ENCODE data around the gene LRTM2. TPM values are rescaled to one million over a fixed set of nuclear protein-coding genes. Genes with fewer than 3 reads are reported as not detected.

The LRTM2 gene
- total RNA-seq, 1 experiment from 2014 or later: not detected

DNA sequence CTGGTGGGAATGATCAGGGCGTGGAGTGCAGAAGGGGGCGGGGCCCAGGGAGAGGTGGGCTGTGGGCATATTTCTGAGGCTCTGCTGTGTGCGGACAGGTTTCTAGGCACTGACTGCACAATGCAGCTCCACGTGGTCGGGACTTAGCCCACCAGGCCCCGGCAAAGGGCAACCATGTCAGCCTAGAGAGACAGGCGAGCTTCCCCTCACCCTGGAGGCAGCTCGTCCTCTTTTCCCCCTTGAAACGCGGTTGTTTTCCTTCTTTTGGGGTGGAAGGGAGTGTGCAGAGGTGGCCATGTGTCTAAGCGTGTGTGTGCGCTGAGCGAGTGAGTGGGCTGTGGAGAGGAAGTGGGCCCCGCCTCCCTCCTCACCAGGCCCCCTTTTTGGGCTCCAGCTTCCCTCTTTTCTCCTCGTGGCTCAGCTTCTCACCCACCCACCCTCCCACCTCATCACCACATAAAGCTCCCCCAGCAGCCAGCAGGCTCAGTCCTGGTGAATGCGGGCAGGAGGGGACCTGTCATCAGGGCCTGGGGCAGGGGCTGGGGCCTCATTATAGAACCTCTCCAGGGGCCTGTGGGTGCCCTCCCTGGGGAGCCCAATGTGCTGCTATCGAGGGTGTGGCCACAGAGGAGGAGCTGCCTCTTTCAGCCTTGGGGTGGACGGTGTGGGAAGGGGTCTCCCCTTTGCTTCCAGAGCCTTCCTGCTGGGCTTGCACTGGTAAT lies 22.0 kb downstream of the LRTM2 start:
- no peak for DNase-seq (ENCODE audit: low spot score)

DNA sequence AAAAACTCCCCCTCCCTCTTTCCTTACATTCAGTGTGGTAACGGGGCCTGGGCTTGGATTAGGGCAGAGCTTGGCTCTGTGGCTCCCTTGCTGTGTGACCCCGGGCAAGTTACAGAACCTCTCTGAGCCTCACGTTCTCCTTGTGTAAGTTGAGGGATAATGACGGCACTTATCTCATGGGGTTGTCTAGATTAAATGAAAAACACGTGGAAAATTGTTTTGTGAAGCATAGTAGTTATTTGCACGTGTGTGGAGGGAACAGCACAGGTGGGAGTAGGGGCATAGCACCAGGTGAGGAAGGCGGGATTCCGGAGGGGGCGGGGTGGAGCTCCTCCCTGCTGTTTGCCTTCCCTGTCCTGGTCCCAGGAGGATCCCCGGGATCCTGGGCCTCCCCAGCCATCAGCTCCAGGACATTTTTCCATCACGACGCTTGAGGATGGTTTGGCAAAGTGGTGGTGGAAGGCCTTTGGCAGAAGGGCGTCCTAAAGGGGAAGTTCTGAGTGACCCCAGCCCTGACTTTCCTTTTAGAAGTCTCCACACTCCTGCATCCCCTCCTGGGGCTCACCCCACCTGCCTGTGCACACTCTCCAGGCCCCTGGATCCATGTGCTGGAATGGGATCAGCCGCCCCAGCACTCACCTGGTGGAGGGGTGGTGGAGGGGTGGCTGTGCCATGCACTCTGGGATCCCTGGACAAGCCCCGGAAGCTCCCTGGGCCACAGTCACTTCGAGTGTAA lies 22.7 kb downstream of the LRTM2 start:
- DNase-seq (ENCODE audit: low spot score): no peak

DNA sequence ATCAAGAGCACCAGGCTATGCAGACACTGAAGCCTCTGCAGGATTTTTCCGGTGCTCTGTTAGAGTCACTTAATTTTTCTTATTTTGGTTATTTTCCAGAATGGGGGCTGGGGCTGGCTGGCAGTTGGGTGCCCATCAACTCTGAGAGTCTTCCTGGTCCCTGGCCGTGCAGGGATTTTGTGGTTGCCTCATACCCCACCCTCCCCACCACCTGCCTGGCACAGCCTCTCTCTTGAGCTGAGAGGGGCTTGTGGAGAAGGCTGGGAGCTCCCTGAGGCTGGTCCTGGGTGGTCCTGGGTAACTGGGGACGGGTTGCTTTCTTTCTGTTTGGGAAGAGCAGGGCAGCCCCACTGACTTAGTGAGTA lies 23.3 kb downstream of the LRTM2 start:
- no peak for DNase-seq (ENCODE audit: low spot score)

DNA sequence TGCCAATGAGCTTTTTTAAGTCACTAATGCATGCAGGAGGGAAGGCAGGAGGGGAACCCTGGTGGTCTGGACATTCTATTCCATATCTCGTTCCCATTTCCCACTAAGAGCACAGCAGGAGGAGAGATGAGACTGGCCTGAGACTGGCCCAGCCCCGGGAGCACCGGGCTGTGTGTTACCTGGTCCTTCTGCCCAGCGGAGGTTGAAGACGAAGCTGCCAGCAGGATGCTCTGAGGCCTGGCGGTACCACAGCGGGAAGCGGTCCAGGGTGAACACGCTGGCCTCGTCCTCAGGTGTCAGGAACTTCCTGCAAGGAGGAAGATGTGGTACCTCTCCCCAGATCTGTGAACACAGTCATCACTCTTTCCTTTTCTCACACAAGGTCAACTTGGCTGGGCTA lies 23.9 kb downstream of the LRTM2 start:
- DNase-seq (ENCODE audit: low spot score): no peak

DNA sequence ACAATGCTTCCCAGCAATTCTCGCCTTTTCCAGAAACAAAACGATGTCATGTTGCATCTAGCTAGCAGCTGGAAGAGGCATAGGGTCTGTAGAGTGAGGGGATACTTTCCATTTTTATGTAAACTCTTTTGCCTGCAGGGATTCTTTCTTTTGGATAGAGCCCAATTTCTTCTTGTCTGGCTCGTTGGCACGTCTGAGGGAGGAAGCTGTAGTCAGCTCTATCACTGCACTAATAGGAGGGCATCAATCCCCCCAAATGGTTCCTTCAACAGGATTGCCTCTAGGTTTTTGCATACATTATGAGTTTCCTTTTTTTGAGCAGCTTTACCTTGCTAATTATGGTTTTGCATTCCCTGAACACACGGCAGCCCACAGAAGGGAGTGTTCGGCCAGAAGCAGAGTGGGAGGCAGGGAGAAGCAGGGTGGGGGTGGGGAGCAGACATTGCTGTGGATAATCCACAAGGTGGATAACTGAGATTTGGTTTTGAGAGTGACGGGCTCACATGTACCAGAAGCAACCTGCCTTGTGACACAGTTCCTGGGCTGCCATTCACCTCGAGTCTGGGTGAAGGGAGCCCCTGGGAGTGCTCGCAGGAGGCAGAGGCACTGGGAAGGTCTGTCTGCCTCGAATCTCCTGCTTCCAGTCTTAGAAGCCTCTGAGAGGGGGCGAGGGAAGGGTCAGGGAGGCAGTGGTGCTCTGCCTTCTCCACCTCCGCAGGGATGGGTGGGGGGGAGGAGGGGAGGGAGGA lies 24.5 kb downstream of the LRTM2 start:
- no peak for DNase-seq (ENCODE audit: low spot score)

DNA sequence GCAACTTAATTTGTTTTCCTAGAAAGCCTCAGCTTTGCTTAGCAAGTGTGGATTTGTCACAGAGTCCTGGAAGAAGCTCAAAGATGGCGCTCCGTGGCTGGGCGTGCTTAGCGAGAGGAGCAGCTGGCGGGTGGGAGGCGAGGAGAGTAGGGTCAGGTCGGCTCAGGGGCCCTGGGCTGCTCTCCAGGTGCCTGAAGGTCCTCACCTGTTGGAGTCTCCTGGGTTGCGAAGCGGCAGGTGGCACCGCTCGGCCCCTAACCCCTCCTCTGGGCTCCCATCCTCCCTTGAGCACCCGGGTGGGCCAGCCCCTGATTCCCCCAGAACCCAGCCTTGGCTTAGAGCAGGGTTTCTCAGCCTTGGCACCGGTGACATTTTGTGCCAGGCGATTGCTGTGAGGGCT lies 25.1 kb downstream of the LRTM2 start:
- DNase-seq (ENCODE audit: low spot score): no peak

DNA sequence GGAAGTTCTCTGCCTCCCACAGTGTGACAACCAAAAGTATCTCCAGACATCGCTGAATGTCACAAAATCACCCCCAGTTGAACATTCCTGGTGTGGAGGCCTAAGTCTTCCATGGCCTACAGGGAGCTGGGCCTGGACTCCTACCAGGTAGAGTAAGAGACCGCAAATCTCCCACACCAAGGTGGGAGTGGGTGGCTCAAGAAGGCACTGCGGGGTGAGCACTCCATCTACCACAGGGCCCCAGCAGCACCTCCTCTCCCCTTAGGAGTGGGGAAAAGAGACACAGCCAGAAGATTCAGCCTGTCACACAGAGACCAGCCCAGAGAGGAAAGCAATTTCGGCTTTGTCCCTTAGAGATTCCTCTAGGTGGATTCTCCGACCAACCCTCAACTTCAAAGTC lies 25.5 kb downstream of the LRTM2 start:
- DNase-seq (ENCODE audit: low spot score): no peak

DNA sequence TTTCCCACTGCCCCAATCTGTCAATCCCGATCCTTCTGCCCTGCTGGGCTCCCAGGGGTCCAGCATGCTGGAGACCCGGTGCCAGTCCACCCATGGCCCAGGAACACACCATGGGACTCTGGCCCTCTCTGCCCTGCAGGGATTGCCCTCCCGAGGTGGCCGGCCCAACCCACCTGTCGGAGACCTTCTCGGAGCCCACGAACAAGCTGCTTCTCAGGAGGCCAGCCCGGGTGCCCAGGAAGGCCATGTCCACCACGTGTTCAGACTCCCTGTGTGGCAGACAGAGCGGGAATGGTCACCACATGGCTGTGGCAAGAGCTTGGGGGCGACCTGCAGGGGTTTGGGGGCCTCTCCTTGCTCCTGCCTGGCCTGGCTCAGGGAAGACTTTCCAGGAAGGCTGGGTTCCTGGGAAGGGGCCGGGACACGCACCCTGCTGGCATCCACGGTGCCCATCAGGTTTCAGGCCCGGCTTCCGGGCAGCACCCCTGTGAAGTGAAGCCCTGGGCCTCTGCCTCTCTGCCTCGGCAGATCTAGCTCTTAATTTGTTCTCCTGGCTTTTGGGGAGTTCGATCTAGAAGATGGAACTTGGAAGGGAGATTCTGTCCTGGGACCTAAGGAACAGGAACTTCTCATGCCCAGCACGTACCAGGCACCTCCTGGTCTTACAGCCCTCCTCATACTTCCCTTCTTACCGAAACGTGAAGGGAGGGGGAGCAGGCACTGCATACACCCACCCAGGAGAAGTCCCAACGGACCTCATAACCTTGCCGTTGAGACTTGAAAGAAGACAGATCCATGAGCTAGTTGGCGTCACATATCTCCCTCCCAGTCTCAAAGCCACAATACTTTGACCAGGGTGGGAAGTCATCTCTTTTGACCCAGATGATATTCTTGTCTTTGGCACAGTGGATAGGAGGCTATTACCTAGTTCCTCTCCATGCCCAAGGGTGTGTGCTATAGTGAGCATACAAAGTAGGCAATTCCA lies 26.3 kb downstream of the LRTM2 start:
- DNase-seq (ENCODE audit: low spot score): no peak

DNA sequence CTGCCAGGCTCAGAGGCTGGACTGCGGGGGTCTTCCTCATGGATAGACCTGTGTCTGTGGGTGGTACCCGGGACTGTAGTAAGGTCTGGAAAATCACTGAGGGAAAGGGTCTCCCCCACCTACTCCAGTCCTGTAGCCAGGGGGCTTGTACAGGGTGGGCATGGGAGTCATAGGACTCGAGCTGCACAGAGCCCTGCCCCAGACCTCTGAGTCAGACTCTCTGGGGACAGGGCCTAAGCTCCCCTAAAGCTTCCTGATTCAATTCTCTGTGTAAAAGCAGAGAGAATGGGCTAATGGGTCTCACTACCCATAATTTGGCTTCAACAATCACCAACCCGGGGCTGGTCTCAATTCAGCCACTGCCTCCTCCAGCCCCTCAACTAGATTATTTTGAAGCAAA lies 27.0 kb downstream of the LRTM2 start:
- DNase-seq (ENCODE audit: low spot score): no peak

DNA sequence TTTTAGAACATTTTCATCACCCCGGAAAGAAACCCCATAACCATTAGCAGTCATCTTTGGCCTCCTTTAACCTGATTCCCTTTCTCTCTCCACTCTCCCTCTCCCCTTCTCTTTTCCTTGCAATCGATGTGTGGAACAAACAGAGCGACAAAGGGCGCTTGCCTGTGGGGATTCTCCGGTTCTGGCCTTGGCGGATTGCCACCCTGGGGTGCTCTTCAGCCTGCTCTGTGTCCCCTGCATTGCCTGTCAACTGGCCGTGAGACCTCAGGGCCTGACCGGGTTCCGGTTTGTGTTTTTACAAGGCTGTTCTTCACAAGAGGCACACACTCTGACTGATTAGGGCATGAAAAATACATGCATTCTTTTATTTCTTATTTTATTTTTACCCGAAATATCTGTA lies 27.8 kb downstream of the LRTM2 start:
- DNase-seq (ENCODE audit: low spot score): no peak

DNA sequence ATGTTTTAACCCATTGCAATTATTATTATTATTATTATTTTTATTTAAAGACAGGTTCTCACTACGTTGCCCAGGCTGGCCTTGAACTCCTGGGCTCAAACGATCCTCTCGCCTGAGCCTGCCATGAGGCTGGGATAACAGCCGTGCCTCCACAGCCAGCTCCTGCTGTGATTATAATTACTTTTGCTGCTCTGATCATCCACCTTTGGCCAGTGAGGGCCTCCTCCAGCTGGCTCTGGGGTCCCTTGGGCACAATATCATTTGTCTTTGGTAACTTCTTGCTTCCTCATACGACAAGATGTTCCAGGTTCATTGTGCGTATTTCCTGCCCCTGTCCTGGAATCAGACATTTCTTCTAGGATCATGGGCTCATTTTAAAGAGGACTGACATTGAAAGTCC lies 28.4 kb downstream of the LRTM2 start:
- no peak for DNase-seq (ENCODE audit: low spot score)

DNA sequence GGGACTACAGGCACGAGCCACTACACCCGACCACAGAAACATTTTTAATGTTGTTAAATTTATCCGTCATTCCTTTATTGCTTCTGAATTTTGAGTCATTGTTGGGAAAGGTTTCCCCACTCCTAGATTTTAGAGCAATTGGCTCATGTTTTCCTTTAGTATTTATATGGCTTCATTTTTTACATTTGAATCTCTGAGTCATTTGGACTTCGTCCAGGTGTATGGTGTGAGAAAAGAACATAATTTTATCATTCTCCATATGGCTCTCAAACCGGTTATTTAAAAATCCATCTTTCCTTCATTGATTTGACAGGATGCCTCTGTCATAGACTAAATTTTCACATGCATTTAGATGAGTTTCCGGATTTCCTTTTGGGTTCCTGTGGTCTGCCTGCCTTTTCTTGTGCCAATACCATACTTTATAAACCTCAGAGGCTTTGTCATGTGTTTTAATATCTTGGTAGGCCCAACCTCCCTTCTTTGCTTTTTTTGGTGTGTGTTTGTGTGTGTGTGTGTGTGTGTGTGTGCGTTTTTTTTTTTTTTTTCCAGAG lies 30.9 kb downstream of the LRTM2 start:
- peak; percentile 47 for DNase-seq (ENCODE audit: low spot score)

DNA sequence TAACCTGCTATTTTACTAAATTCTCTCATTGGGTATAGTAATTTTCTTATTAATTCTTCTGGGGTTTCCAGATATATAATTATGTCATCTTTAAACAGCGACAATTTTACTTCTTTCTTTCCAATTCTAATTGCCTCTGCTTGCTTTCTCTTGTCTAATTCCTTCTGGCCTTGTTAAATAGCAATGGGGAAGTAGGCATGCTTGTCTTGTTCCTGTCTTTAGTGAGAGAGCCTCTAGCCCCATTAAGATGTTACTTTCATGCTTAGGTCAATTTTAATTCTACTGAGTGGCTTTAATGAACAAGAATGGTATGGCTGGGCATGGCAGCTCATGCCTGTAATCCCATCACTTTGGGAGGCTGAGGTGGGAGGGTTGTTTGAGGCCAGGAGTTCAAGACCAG lies 31.7 kb downstream of the LRTM2 start:
- no peak for DNase-seq (ENCODE audit: low spot score)

DNA sequence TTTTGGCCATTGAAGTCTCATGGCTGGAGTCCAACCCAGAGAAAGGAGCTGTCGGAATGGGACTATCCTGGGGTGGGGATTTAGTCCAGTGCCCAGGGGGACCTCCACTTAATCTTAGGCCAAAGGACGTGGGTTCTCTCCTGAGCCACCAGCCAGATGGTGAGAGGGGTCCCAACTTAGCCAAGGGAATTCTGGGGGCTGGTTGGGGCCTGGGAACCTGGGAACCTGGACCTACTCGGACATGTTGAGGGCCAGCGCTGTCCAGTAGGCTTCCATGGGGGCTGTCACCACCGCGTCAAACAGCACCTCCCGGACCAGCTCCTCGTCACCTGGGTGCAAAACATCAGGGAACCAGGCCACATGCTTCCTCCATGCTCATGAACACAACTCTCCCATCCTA lies 33.4 kb downstream of the LRTM2 start:
- no peak for DNase-seq (ENCODE audit: low spot score)

DNA sequence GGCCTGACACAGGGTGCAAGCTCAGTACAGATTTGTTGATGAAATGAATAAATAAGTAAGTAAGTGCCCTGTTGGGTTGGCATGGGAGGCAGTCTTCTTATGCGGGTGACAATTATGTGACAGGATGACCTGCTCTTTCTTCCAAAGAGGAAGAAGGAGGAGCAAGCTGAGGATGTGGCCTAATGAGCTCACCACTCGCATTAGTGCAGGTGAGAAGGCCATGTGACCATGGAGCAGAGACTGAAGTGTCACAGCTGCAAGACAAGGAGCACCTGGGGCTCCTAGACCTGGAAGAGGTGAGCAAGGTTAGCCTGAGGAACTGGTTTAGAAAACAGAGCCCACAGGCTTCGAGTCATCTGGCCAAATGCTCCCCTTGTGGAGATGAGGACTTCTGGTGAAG lies 34.9 kb downstream of the LRTM2 start:
- DNase-seq (ENCODE audit: low spot score): no peak

DNA sequence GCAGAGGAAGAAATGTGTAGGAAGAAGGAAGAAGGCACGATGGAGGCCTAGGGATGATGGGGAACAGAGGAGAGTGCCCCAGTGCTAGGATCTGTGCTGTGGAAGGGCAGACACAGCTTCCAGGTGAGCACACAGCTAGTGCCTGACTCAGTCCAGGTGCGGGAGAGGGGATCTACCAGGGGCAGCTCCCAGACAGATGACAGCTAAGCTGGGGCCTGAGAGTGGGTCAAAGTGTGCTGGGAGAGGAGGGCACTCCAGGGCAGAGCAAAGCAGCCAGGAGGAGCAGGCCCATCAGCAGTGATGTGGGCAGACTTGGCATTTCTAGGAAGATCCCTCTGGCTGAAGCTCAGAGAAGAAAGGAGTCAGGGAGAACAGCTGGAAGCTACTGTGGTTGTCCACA lies 36.7 kb downstream of the LRTM2 start:
- DNase-seq (ENCODE audit: low spot score): no peak

DNA sequence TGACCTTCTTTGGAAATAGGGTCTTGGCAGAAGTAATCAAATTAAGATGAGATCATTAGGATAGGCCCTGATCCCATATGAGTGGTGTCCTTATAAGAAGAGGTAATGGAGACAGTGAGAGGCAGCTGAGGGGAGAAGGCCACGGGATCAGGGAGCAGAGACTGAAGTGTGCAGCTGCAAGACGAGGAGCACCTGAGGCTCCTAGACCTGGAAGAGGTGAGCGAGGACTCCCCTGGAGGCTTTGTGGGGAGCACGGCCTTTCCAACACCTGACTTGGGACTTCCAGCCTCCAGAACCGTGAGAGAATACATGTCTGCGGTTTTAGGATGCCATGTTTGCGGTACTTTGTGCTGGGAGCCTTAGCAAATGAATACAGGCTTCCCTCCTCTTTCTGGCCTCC lies 37.5 kb downstream of the LRTM2 start:
- no peak for DNase-seq (ENCODE audit: low spot score)

DNA sequence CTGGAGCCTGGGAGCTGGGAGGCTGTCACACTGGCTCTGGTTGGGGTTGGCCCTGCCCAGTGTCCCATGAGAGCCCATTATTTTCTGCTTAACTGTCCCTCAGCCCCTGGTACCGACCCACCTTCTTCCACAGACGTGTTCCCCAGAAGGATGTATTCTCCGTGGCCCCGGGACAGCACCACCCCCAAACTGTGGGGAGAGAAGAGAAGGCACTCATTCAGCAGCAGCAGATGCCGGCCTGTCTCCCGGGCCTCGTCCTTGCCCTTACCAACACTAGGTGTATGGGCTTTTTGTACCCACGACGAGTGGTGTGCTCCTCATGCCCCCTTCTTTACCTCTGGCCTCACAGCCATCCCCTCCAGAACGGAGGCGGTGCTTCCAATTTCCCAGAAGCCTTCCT lies 38.1 kb downstream of the LRTM2 start:
- DNase-seq (ENCODE audit: low spot score): no peak

DNA sequence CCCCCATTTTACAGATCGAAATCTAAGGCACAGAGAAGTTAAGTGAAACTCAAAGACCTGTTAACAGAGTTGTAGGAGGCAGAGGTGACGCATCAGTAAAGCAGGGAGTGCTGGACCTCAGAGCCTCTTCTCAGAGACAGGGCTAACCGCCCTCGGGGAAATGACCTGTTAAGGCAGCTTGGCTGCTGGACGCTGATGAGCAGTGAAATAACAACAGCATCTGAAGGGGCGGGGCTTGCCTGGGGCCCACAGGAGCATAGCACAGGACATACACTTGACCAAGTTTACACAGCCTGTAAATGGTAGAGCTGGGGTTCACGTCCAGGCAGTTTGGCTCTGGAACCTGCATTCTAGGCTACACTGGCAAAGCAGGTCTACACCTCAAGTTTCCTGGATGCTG lies 39.3 kb downstream of the LRTM2 start:
- DNase-seq (ENCODE audit: low spot score): peak; percentile 30

DNA sequence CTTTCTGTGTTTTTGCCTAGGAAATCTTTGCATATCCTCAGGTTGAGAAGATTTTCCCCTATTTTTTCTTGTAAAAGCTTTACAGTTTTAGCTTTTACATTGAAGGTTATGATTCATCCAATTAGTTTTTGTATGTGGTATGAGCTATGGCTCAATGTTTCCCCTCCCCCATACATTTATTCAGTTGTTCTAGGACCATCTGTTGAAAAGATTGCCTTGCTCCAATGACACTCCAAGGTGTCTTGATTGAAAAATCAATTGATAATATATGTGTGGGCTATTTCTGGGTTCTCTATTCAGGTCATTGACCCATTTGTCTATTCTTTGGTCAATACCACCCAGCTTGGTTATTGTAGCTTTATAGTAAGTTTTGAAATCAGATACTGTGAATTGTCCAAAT lies 42.6 kb downstream of the LRTM2 start:
- no peak for DNase-seq (ENCODE audit: low spot score)

DNA sequence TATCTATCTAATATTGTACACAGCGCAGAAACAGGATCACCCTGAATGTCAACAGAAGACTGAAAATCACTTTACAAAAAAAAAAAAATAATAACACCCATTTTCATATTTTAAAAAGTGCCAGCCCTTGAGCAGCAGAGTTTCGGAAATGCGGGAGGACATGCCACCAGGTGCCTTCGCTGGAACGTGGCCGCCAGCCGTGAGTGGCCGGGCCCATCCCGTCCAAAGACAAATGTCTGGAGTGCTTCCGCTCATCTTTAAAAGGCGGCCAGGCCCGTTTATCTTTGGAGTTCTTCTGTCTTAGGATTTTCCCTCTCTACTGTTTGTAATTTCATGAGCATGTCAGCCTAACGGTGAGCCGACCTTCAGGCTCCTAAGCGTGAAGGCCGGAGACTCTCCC lies 43.5 kb downstream of the LRTM2 start:
- no peak for DNase-seq (ENCODE audit: low spot score)

DNA sequence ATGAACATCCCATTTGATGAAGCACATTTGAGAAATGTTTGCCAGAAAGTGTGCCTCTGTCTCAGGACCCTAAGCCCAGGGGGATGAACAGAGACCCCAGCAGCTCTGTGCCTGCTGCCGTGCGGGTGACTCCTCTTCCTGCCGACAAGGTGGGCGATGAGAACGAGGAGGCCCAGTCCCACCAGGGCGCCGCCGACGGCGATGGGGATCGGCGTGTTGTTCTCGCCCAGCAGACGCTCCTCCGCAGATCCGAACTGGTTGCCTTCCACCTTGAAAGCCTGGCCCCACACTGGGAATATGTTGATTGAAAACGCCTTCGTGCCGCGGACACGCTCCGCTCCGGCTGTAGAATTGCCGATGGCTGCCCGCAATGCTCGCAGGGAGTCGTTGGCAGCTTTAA lies 44.1 kb downstream of the LRTM2 start:
- no peak for DNase-seq (ENCODE audit: low spot score)

All from H4 (cell line).